ENCODE measurements around the gene RBM44. TPM values are rescaled to one million over a fixed set of nuclear protein-coding genes. Genes with fewer than 3 reads are reported as not detected.
"Not testable (repeated sequence)": the region's sequence is repeated elsewhere in the genome, so short reads cannot be mapped to it uniquely, and the experiment has no call there.

The RBM44 gene
- total RNA-seq, 1 experiment from 2014 or later, result 1.2 TPM

DNA sequence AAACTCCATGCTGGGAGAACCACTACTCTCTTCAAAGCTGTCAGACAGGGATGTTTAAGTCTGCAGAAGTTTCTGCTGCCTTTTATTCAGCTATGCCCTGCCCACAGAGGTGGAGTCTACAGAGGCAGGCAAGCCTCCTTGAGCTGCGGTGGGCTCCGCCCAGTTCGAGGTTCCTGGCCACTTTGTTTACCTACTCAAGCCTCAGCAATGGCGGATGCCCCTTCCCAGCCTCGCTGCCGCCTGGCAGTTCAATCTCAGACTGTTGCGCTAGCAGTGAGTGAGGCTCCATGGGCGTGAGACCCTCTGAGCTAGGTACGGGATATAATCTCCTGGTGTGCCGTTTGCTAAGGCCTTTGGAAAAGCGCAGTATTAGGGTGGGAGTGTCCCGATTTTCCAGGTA lies 50.4 kb downstream of the RBM44 start:
- not testable (repeated sequence) for H3K36me3 ChIP-seq (ENCODE audit: insufficient read depth, low read length); H3K27me3 ChIP-seq (ENCODE audit: low read length); H3K27ac ChIP-seq (ENCODE audit: low read length); H4K20me1 ChIP-seq (ENCODE audit: insufficient read depth, low read depth, low read length); H3K4me3 ChIP-seq (ENCODE audit: low read length); H3K79me2 ChIP-seq (ENCODE audit: low read length); H2AFZ ChIP-seq (ENCODE audit: low read length); DNase-seq; H3K9ac ChIP-seq (ENCODE audit: low read length); H3K9me2 ChIP-seq (replicated peaks; ENCODE audit: insufficient read depth, low read length); H3K9me3 ChIP-seq (ENCODE audit: low read length); H3K4me1 ChIP-seq (ENCODE audit: low read length); H3K4me2 ChIP-seq (ENCODE audit: low read depth, low read length, poor library complexity, severe bottlenecking)

DNA sequence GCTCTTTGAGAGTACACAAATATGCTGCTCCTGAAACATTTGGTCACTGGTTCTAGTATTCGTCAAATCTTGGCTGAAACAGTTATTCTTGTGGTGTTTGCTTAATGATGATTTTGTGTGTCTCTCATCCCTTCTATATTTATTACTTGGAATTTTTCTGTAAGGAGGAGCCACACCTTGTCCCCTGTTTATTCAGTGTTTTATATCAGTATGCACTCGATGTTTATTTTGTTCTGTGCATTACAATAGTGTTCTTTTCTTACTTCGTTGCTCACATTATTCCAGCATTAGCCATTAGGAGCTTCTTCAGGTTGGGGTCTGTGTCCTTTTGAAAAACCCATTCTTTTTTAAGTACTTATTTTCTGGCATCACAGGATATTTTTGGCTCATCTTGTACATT lies 55.7 kb downstream of the RBM44 start:
- H3K27me3 ChIP-seq (ENCODE audit: low read length), result no peaks in the 10 kb centered on the region

DNA sequence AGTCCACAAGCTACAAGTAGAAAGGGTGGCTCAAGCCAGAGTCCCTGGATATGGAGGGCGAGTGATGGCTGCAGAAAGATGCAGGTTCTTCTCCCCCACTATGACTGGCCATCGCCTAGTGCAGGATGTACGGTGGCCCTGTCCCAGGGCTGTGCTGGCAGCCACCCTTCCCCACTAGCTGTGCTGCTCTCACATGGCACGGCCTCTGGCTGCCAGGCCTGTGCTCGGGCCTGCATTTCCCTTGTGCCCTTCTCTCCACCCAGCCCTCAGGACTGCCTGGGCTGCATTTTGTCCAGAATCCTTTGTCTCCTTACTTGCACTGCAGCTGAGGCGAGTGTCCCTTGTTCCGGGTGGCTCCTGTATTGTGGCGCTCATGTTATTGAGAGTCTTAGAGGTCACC lies 59.2 kb downstream of the RBM44 start:
- Histone ChIP-seq H2AFZ (ENCODE audit: low read length) (no peak overlapping the region), H4K20me1 (ENCODE audit: insufficient read depth, low read depth, low read length) (no peaks in the 10 kb centered on the region), H3K27me3 (ENCODE audit: low read length) (no peaks in the 10 kb centered on the region), H3K4me3 (ENCODE audit: low read length) (no peak overlapping the region), H3K79me2 (ENCODE audit: low read length) (no peaks in the 10 kb centered on the region), H3K4me1 (ENCODE audit: low read length) (no peaks in the 10 kb centered on the region), H3K27ac (ENCODE audit: low read length) (no peak overlapping the region), H3K9me3 (ENCODE audit: low read length) (no peaks in the 10 kb centered on the region), H3K4me2 (ENCODE audit: low read depth, low read length, poor library complexity, severe bottlenecking) (no peak overlapping the region), H3K9ac (ENCODE audit: low read length) (no peak overlapping the region), H3K36me3 (ENCODE audit: insufficient read depth, low read length) (no peaks in the 10 kb centered on the region), H3K9me2 (replicated peaks; ENCODE audit: insufficient read depth, low read length) (no peaks in the 10 kb centered on the region)
- DNase-seq, result no peak

More for the DNA sequence above, 55.7 kb downstream of the RBM44 start:
- no peak overlapping the region for H3K4me2 ChIP-seq (ENCODE audit: low read depth, low read length, poor library complexity, severe bottlenecking)
- H3K4me1 ChIP-seq (ENCODE audit: low read length), result no peaks in the 10 kb centered on the region
- H3K9me2 ChIP-seq (replicated peaks; ENCODE audit: insufficient read depth, low read length), result no peaks in the 10 kb centered on the region
- no peak overlapping the region for H2AFZ ChIP-seq (ENCODE audit: low read length)
- no peaks in the 10 kb centered on the region for H3K79me2 ChIP-seq (ENCODE audit: low read length)
- H3K9ac ChIP-seq (ENCODE audit: low read length), result no peak overlapping the region
- no peaks in the 10 kb centered on the region for H3K9me3 ChIP-seq (ENCODE audit: low read length)
- no peak for DNase-seq
- H3K27ac ChIP-seq (ENCODE audit: low read length), result no peak overlapping the region
- H4K20me1 ChIP-seq (ENCODE audit: insufficient read depth, low read depth, low read length), result no peaks in the 10 kb centered on the region
- H3K4me3 ChIP-seq (ENCODE audit: low read length), result no peak overlapping the region
- no peaks in the 10 kb centered on the region for H3K36me3 ChIP-seq (ENCODE audit: insufficient read depth, low read length)

DNA sequence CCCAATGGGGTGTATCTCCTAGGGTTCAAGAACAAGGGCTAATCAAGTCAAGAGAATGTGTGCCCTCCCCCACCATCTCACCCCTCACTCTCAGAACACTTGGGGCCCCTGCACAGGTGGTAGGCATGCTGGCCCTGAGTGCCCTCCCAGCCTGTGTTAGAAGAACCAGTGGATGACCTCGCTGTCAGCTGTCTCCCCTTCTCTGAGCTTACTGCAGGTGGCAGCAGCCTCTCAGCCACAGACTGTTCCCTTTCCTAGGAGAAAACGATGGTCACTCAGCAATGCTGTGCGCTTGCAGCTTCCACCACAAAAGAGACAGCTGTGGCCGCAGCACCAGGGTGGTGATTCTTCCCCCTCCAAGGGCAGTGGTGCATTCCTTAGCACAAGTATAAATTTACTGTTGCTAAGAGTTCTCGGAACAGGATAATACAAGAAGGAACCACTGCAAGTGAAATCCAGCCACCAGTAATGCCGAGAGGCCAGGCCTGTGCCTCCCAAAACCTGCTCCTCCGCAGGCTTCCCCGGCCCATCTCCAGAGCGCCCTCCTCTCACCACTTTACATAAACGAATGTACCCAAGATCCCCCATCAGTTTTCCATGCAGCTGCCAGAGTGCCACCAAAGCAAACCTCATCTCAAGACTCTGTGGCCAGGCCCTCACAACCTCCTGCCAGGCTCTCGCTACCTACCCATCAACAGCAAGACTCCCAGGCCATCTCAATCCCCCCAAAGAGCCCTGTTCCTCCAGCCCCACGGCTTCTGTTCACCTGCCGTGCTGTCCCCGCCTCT lies 59.9 kb downstream of the RBM44 start:
- Histone ChIP-seq H3K4me1 (ENCODE audit: low read length) (no peaks in the 10 kb centered on the region), H3K9me2 (replicated peaks; ENCODE audit: insufficient read depth, low read length) (no peaks in the 10 kb centered on the region), H3K27me3 (ENCODE audit: low read length) (no peaks in the 10 kb centered on the region), H3K27ac (ENCODE audit: low read length) (no peak overlapping the region), H3K36me3 (ENCODE audit: insufficient read depth, low read length) (no peaks in the 10 kb centered on the region), H3K4me3 (ENCODE audit: low read length) (no peak overlapping the region), H3K79me2 (ENCODE audit: low read length) (no peaks in the 10 kb centered on the region), H4K20me1 (ENCODE audit: insufficient read depth, low read depth, low read length) (no peaks in the 10 kb centered on the region), H3K9me3 (ENCODE audit: low read length) (no peaks in the 10 kb centered on the region), H3K4me2 (ENCODE audit: low read depth, low read length, poor library complexity, severe bottlenecking) (no peak overlapping the region), H2AFZ (ENCODE audit: low read length) (no peak overlapping the region), H3K9ac (ENCODE audit: low read length) (no peak overlapping the region)
- DNase-seq, result peak; percentile 66

DNA sequence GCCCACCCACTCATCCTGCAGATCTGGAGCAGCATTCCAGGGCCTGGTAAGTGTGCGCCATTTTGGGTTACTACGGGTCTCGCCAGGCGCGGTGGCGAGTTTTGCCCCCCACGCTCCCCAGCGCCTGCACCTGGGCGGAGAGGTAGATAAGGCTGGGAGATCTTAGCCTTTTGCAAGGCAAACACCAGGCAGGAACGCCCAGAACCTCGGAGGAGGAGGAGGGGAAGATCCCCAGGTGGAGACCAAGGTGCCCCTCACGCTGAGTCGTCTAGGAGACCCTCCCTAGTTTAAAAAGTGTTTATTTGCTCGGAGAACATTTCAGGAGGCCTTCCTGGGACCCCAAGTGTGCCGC lies 60.5 kb downstream of the RBM44 start:
- Histone ChIP-seq H3K4me1 (ENCODE audit: low read length) (no peaks in the 10 kb centered on the region), H3K4me2 (ENCODE audit: low read depth, low read length, poor library complexity, severe bottlenecking) (no peak overlapping the region), H4K20me1 (ENCODE audit: insufficient read depth, low read depth, low read length) (no peaks in the 10 kb centered on the region), H3K9me2 (replicated peaks; ENCODE audit: insufficient read depth, low read length) (no peaks in the 10 kb centered on the region), H2AFZ (ENCODE audit: low read length) (no peak overlapping the region), H3K4me3 (ENCODE audit: low read length) (no peak overlapping the region), H3K9me3 (ENCODE audit: low read length) (no peaks in the 10 kb centered on the region), H3K9ac (ENCODE audit: low read length) (no peak overlapping the region), H3K36me3 (ENCODE audit: insufficient read depth, low read length) (no peaks in the 10 kb centered on the region), H3K79me2 (ENCODE audit: low read length) (no peaks in the 10 kb centered on the region), H3K27ac (ENCODE audit: low read length) (no peak overlapping the region), H3K27me3 (ENCODE audit: low read length) (no peaks in the 10 kb centered on the region)
- no peak for DNase-seq

DNA sequence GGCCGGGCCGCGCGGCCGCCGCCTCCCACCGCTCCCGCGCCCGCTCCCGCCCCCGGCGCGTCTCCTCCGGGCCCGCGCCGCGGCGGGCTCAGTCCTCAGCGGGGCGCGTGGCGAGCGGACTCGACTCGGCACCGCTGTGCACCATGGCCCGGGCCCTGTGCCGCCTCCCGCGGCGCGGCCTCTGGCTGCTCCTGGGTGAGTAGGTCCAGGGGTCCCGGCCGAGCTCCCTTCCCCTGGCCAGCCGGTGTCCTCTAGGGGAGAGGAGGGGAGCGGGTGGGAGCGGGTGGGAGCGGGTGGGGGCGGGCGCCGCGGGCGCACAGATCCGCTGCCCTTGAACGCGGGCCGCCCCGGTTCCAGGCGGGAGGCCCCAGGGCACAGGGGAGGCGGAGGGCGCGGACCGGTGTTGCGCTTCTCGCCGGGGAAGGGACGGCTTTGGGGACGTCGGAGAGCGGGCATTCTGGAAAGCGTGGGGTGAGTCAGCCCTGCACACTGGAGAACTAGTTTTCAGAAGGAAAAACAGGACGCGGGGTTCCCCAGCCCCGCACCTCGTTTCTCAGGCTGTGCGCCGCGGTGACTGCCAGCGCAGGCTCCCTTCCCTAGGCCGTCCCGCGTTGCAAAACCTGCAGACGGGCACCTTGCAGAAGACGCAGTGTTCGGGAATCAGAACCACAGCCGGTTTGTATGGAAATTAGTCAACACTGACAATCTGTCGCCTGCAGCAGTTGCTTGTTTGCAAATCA lies 61.1 kb downstream of the RBM44 start, which contains the start of gene RAMP1:
TSS of gene RAMP1 (plus strand) at position 91 of the 740 bp plus-strand sequence. CDS start at position 144, 53 bp downstream.
- no peak within 1 kb of the TSS for H3K4me2 ChIP-seq (ENCODE audit: low read depth, low read length, poor library complexity, severe bottlenecking)
- no peak for DNase-seq
- no peak within 1 kb of the TSS for H3K9ac ChIP-seq (ENCODE audit: low read length)
- H3K4me3 ChIP-seq (ENCODE audit: low read length), result no peak within 1 kb of the TSS
- no peaks in the 10 kb centered on the region for H3K27me3 ChIP-seq (ENCODE audit: low read length)
- H3K27ac ChIP-seq (ENCODE audit: low read length), result no peak within 1 kb of the TSS
- H3K79me2 ChIP-seq (ENCODE audit: low read length), result no peaks in the 10 kb centered on the region
- H2AFZ ChIP-seq (ENCODE audit: low read length), result no peak within 1 kb of the TSS
- no peaks in the 10 kb centered on the region for H3K9me2 ChIP-seq (replicated peaks; ENCODE audit: insufficient read depth, low read length)
- H4K20me1 ChIP-seq (ENCODE audit: insufficient read depth, low read depth, low read length), result no peaks in the 10 kb centered on the region
- H3K36me3 ChIP-seq (ENCODE audit: insufficient read depth, low read length), result no peaks in the 10 kb centered on the region
- no peaks in the 10 kb centered on the region for H3K4me1 ChIP-seq (ENCODE audit: low read length)
- no peaks in the 10 kb centered on the region for H3K9me3 ChIP-seq (ENCODE audit: low read length)

DNA sequence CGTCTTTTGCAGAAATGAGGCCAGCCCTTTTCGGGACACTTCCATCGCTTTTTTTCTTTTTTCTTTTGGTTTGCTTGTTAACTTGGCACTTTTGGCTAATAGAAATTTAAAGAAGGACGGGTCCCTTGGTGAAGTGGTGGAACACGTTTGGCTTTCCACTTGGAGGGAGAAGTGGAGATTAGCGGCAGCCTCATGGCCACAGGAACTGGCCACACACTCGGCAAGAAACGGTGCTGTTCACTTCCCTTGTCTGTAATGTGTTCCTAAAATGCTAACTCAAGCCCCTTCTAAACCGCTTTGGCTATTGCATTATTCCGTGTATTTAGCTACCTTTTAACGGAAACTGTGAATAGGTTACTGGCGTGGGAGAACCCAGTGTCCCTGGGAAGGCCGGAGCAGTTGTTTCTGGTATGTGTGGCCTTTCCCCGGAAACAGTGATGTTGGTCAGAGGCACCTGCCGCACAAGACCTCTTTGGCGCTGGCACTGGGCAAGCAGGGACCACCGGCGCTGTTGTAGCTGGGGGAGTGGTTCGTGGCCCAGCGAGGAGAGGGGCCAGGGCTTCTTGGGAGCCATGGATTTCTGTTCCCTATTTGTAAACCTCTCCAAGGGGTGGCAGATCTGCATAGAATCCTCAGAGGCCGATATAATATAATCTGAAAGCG lies 61.8 kb downstream of the RBM44 start:
- H3K9me3 ChIP-seq (ENCODE audit: low read length), result no peaks in the 10 kb centered on the region
- no peak for DNase-seq
- H3K4me3 ChIP-seq (ENCODE audit: low read length), result no peak overlapping the region
- no peak overlapping the region for H3K27ac ChIP-seq (ENCODE audit: low read length)
- no peaks in the 10 kb centered on the region for H3K36me3 ChIP-seq (ENCODE audit: insufficient read depth, low read length)
- no peaks in the 10 kb centered on the region for H3K9me2 ChIP-seq (replicated peaks; ENCODE audit: insufficient read depth, low read length)
- H3K4me2 ChIP-seq (ENCODE audit: low read depth, low read length, poor library complexity, severe bottlenecking), result no peak overlapping the region
- H3K9ac ChIP-seq (ENCODE audit: low read length), result no peak overlapping the region
- no peaks in the 10 kb centered on the region for H3K27me3 ChIP-seq (ENCODE audit: low read length)
- H3K4me1 ChIP-seq (ENCODE audit: low read length), result no peaks in the 10 kb centered on the region
- H2AFZ ChIP-seq (ENCODE audit: low read length), result no peak overlapping the region
- no peaks in the 10 kb centered on the region for H3K79me2 ChIP-seq (ENCODE audit: low read length)
- no peaks in the 10 kb centered on the region for H4K20me1 ChIP-seq (ENCODE audit: insufficient read depth, low read depth, low read length)

DNA sequence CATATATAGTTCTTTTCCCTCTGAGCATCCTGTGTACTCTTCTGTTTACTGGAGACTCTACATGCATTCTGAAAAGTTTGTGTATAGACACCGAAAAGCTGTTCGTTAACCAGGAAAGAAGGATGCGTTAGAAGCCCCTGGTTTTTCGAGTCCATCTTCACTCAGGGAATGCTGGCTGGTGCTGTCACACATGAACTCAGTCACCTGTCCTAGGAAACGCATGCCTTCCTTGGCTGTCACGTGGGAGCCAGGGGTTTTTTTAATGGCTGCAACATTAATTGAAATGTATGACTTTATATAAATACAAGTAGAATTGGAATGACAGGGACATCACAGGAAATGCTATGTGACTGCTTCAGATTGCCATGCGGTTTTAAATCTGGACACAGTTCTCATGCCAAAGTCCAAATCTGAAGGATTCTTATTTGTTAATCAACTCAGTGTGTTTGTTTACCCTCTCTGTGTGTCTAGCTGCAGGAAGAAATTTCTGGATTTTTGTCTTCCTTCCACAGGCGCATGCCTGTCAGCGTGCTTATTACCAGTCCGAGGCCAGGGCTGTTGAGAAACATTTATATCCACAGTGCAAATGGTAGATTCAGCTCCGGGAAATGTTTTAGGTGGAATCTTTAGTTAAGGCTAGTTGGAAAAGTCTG lies 63.4 kb downstream of the RBM44 start:
- no peak overlapping the region for H3K9ac ChIP-seq (ENCODE audit: low read length)
- no peak for DNase-seq

More for the DNA sequence above, 63.4 kb downstream of the RBM44 start:
- no peak overlapping the region for H3K4me3 ChIP-seq (ENCODE audit: low read length)
- no peak overlapping the region for H2AFZ ChIP-seq (ENCODE audit: low read length)
- no peaks in the 10 kb centered on the region for H3K36me3 ChIP-seq (ENCODE audit: insufficient read depth, low read length)
- H3K27me3 ChIP-seq (ENCODE audit: low read length), result no peaks in the 10 kb centered on the region
- no peaks in the 10 kb centered on the region for H4K20me1 ChIP-seq (ENCODE audit: insufficient read depth, low read depth, low read length)
- no peak overlapping the region for H3K4me2 ChIP-seq (ENCODE audit: low read depth, low read length, poor library complexity, severe bottlenecking)
- no peaks in the 10 kb centered on the region for H3K4me1 ChIP-seq (ENCODE audit: low read length)
- H3K9me3 ChIP-seq (ENCODE audit: low read length), result no peaks in the 10 kb centered on the region
- H3K27ac ChIP-seq (ENCODE audit: low read length), result no peak overlapping the region
- H3K79me2 ChIP-seq (ENCODE audit: low read length), result no peaks in the 10 kb centered on the region
- no peaks in the 10 kb centered on the region for H3K9me2 ChIP-seq (replicated peaks; ENCODE audit: insufficient read depth, low read length)

All from Karpas-422 (cell line).